PC-9 (cell line): ENCODE data around the gene MLX.

Source experiments
- CTCF ChIP-seq: fragments of 200-600 bp; sonication (generic); conservative IDR thresholded peaks from 2 replicates; pipeline ENCODE4 v1.6.1; 2017; ENCODE audit warnings: mixed run types, antibody characterized with exemption, mild to moderate bottlenecking, moderate library complexity
- EZH2 ChIP-seq: fragments of 200-600 bp; sonication (generic); IDR thresholded peaks from 2 replicates; pipeline ENCODE4 v1.8.0; 2017; ENCODE audit warnings: antibody characterized with exemption, low read depth

DNA sequence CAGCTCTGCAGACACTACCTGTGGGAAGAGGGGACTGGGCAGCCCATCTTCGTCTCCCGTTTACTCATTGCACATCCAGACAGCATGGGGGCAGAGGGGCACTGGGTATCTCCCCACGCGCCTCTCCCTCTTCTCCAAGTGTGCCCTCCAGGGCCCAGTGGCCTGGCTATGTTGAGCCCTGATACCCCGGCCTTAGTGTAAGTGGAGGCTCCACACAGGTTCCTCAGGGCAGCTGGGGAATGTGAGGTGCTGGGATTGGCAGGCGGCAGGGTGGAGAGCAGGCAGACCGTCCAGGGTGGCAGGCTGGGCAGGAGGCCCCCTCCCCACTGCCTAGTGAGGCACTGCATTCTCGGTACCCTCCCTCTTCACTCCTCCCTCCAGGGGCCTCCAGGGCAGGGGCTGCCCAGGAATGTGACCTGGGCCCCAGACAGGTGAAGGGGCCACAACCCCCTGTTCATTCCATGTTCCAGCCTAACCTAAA lies 44.1 kb upstream of the MLX start:
- TF ChIP-seq CTCF (no peak), EZH2 (no peak)
